ENCODE measurements around the gene CEP44.
"Not testable (repeated sequence)": the region's sequence is repeated elsewhere in the genome, so short reads cannot be mapped to it uniquely, and the experiment has no call there.

The CEP44 gene

GRCh38 chr4:174332741-174333493, 49.2 kb downstream of the CEP44 start:
- no peak for FAIRE-seq

DNA sequence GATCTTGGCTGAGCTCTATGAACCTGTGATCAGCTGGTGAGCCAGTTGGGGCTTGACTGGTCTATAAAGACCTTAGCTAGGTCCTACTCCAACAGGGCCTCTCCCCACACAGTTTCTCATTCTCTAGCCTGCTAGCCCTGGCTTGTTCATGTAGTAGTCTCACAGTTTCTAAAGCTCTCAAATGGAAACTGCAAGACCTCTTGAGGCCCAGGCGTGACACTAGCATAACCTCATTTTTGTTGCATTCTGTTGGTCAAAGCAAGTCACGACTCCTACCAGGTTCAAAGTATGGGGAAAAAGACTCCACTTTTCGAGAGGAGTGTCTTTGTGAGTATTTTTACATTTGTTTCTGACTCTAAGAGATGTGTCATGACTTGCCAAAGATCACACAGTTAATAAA, 50.9 kb downstream of the CEP44 start:
- no peak for FAIRE-seq

DNA sequence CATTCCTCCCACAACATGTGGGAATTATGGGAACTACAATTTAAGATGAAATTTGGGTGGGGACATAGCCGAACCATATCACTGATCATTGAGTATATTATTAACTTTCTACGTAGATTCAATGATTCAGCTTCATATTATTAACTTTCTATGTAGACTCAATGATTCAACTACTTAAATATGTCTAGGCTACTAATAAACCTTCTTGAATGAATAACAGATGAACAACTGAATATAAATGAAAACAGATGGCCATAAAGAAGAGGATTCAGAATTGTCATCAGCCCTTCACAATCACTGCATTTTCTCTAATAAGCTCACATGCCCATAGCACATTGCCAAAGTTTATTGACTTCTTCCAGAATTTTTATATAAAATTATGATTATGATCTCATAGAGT, 57.0 kb downstream of the CEP44 start:
- FAIRE-seq: no peak

DNA sequence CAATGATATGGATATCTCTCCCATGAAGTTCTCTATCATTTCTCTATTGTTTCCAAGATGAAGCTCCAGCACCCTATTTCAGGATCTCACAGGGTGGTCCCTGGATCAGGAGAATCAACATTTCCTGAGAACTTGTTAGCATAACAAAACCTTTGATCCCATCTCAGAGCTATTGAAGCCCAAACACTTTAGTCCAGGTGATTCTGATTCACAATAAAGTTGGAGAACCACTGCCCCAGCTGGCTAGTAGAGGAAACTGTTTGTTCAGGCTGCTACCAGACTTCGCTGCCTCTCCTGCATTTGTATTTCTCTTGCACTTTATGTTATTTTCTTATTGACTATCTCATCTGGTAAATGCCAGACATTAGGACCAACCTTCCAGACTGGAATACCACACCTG, 65.4 kb downstream of the CEP44 start:
- no peak for FAIRE-seq

GRCh38 chr4:174352061-174352819, 68.5 kb downstream of the CEP44 start:
- no peak for FAIRE-seq

DNA sequence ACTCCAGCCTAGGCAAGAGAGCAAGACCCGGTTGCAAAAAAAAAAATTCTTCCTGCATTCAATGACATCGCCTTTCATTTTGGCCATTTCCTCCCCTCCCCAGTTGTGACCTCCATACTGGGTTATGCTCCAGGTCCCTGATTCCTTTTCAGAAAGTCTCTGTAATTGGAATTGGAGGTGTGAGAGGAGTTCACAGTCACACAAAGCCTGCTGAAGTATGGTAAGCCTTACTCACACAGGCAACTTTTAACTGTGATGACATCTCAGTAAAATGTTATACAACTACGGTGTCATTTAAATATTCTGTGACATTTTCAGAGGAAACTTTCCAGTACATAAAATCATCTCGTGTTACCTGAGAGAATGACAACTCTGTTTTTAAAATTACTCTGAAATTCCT, 73.6 kb downstream of the CEP44 start:
- no peak for FAIRE-seq

- FAIRE-seq: no peak
Observed at GRCh38 chr4:174358410-174358809, 74.7 kb downstream of the CEP44 start.

- FAIRE-seq: no peak
Observed at GRCh38 chr4:174358829-174359228, 75.1 kb downstream of the CEP44 start.

- FAIRE-seq: no peak
Observed at GRCh38 chr4:174362340-174362739, 78.6 kb downstream of the CEP44 start.

GRCh38 chr4:174363782-174364181, 80.1 kb downstream of the CEP44 start:
- not testable (repeated sequence) for FAIRE-seq

GRCh38 chr4:174365018-174365587, 81.4 kb downstream of the CEP44 start:
- peak; percentile 98 for FAIRE-seq

DNA sequence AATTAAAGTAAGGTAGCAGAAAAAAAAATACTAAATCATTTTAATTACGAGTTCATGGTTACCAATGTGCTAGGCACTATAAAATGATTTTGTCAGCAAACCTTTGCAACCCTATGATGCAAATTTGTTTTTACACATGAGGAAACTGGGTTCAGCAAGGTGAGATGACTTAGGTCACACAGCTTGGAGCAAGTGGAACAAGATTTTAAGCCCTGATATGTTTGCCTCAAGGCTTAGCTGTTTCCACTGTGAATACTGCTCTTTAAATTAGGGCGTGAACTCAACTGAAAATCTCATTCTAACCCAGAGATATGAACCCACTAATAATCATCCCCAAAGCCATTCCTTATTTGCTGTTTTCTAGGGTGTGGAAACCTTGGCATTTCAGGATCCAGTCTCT, 86.3 kb downstream of the CEP44 start:
- FAIRE-seq: no peak

DNA sequence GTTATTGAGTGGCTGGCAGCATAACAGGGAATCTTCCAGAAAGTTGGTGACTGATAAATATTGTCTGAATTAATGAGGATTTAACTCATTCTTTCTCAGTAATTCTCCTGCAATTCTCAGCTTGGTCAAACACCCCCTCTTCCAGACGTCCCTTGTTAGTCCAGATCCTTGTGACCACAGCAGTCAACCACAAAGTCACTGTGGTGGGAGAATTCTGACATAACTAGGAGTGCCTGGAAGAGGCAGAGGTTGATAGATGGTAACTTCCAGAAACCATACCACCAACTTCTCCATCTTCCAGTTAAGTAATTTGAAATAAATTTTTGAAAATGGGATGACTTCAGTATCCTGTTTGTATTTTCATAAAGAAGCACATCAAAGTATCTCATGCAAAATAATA, 90.1 kb downstream of the CEP44 start:
- FAIRE-seq: no peak

DNA sequence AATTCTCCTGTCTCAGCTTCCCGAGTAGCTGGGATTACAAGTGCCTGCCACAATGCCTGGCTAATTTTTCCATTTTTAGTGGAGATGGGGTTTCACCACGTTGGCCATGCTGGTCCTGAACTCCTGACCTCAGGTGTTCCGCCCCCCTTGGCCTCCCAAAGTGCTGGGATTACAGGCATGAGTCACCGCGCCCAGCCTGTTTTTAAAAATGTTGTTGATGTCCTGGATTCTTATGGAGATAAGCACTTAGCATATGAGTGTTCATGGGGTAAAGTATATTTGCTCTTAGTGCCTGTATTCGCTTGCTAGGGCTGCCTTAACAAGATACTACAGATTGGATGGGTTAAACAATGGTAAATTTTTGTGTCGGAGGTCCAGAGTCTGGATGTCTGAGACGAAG, 91.7 kb downstream of the CEP44 start:
- no peak for FAIRE-seq

GRCh38 chr4:174377613-174378012, 93.9 kb downstream of the CEP44 start:
- no peak for FAIRE-seq

DNA sequence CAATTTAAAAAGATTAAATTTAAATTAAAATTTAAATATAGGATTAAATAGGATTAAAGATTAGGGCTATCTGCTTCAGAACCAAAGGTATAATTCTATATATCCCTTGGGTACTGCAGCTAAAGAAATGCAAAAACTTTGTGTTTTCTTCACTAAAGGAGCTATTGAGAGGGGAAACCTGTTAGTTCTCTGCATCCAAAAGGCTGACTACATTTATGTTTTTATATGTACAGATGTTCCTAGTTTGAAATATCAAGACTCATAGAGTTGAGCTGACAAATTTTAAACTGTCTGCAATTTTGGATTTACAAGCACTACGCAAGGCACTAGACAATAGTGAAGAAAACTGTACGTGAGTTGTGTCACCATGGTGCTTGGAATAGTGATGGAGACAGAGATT, 95.2 kb downstream of the CEP44 start:
- FAIRE-seq: no peak

DNA sequence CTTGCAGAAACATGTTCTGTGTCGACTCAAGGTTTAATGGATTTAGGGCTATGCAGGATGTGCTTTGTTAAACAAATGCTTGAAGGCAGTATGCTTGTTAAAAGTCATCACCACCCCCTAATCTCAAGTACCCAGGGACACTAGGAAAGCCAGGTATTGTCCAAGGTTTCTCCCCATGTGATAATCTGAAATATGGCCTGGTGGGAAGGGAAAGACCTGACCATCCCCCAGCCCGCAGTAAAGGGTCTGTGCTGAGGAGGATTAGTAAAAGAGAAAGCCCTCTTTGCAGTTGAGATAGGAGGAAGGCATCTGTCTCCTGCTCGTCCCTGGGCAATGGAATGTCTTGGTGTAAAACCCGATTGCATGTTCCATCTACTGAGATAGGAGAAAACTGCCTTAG, 96.5 kb downstream of the CEP44 start:
- not testable (repeated sequence) for FAIRE-seq

GRCh38 chr4:174380699-174381439, 97.2 kb downstream of the CEP44 start:
- no peak for FAIRE-seq

DNA sequence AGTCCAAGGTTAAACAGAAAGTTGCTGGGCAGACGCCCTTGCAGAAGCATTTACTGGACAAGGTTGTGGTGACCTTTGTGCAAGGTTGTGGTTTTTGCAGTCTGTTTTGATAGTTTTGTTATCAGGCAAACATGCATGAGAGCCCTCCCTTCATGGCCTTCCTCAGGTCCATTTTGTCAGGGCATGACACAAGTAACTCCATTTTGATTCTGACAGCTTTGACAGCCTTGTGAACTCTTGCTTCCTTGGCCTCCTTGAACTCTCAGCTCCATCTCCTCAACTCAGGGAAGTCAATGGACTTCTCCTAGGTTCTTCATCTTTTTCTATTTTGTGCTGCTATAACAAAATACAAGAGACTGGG, 97.7 kb downstream of the CEP44 start:
- FAIRE-seq: no peak
